GM20431 (cell line): ENCODE results near the gene GIGYF2.
"Not testable (repeated sequence)": the region's sequence is repeated elsewhere in the genome, so short reads cannot be mapped to it uniquely, and the experiment has no call there.

Source experiments
- in situ Hi-C: fragments of 300-500 bp; cut with MseI, MboI; formaldehyde crosslinking; loops from one replicate; pipeline ENCODE4 v1.15.0; 2020; ENCODE audit warnings: low sequenced_read_pairs; ENCODE audit not compliant: unreplicated experiment

Gene GIGYF2

GRCh38 chr2:232800166-232800565 is 103.0 kb downstream of the GIGYF2 start:
- in situ Hi-C loops, result no loop called here

GRCh38 chr2:232802091-232802490 is 105.0 kb downstream of the GIGYF2 start:
- in situ Hi-C loops, result no loop called here

GRCh38 chr2:232809349-232810124 is 112.4 kb downstream of the GIGYF2 start:
- in situ Hi-C loops, result no loop called here

GRCh38 chr2:232810444-232810843 is 113.3 kb downstream of the GIGYF2 start:
- in situ Hi-C loops, result no loop called here

GRCh38 chr2:232815569-232815968 is 118.4 kb downstream of the GIGYF2 start:
- in situ Hi-C loops, result no loop called here

- in situ Hi-C loops, result no loop called here
Measured at GRCh38 chr2:232816657-232817056, 119.5 kb downstream of the GIGYF2 start.

GRCh38 chr2:232817756-232818155 is 120.6 kb downstream of the GIGYF2 start:
- in situ Hi-C loops, result no loop called here

GRCh38 chr2:232829988-232830387 is 132.9 kb downstream of the GIGYF2 start:
- in situ Hi-C loops, result no loop called here

GRCh38 chr2:232831496-232831895 is 134.4 kb downstream of the GIGYF2 start:
- in situ Hi-C loops, result no loop called here

- in situ Hi-C loops, result no loop called here
Measured at GRCh38 chr2:232833830-232834229, 136.7 kb downstream of the GIGYF2 start.

GRCh38 chr2:232835687-232836208 is 138.6 kb downstream of the GIGYF2 start:
- in situ Hi-C loops, result no loop called here

GRCh38 chr2:232836934-232837333 is 139.8 kb downstream of the GIGYF2 start:
- in situ Hi-C loops, result no loop called here

GRCh38 chr2:232838406-232838874 is 141.3 kb downstream of the GIGYF2 start:
- in situ Hi-C loops, result no loop called here

- in situ Hi-C loops, result no loop called here
Measured at GRCh38 chr2:232839411-232840079, 142.4 kb downstream of the GIGYF2 start.

GRCh38 chr2:232842689-232843088 is 145.6 kb downstream of the GIGYF2 start:
- in situ Hi-C loops, result no loop called here

- in situ Hi-C loops, result no loop called here
Measured at GRCh38 chr2:232843834-232844233, 146.7 kb downstream of the GIGYF2 start.

GRCh38 chr2:232846055-232846454 is 148.9 kb downstream of the GIGYF2 start:
- in situ Hi-C loops, result no loop called here

GRCh38 chr2:232850039-232850438 is 152.9 kb downstream of the GIGYF2 start:
- in situ Hi-C loops, result no loop called here

GRCh38 chr2:232852081-232852480 is 154.9 kb downstream of the GIGYF2 start:
- in situ Hi-C loops, result not testable (repeated sequence)

- in situ Hi-C loops, result no loop called here
Measured at GRCh38 chr2:232852676-232853075, 155.5 kb downstream of the GIGYF2 start.

- in situ Hi-C loops, result no loop called here
Measured at GRCh38 chr2:232854082-232854481, 157.0 kb downstream of the GIGYF2 start.
